ENCODE measurements around the gene FAM167B. TPM values are rescaled to one million over a fixed set of nuclear protein-coding genes. Genes with fewer than 3 reads are reported as not detected.

The FAM167B gene
- total and polyA plus RNA-seq, 4 donors: 0.47 to 9.2 (median 3.8) TPM

- Histone ChIP-seq H3K36me3 (ENCODE audit: control insufficient read depth in 4 of 4, insufficient read depth in 3 of 4, low read depth in 1 of 4, low read length in 3 of 4) (peaks cover 10 to 33% (median 27%) of the 10 kb centered on the region in 4 donors), H3K4me1 (ENCODE audit: control insufficient read depth in 4 of 4, insufficient read depth in 4 of 4, low read length in 3 of 4) (peaks cover 0 to 34% (median 20%) of the 10 kb centered on the region in 4 donors), H3K9ac (ENCODE audit: low read depth in 1 of 2, low read length in 2 of 2) (no peak overlapping the region), H3K9me3 (ENCODE audit: control insufficient read depth in 4 of 4, low read length in 3 of 4) (no peaks in the 10 kb centered on the region), H3K27ac (ENCODE audit: low read depth in 1 of 2, low read length in 2 of 2) (no peak overlapping the region), H3K27me3 (ENCODE audit: control insufficient read depth in 4 of 4, insufficient read depth in 4 of 4, low read length in 3 of 4) (no peaks in the 10 kb centered on the region), H3K4me3 (ENCODE audit: low read depth in 1 of 3, low read length in 3 of 3) (no peak overlapping the region)
- 79% methylated on average over 4 of the region's 4 CpGs for WGBS
- TF ChIP-seq NR2F2 (IDR thresholded peaks at IDR 0.05): no peak
- no peak for TF ChIP-seq FOXA1 (IDR thresholded peaks at IDR 0.05)
- TF ChIP-seq SP1 (IDR thresholded peaks at IDR 0.05): no peak
- no peak for TF ChIP-seq GABPA (IDR thresholded peaks at IDR 0.05 in 1 of 2, conservative IDR thresholded peaks at IDR 0.05 in 1 of 2)
- TF ChIP-seq YY1 (IDR thresholded peaks at IDR 0.05): no peak
- no peak for TF ChIP-seq CTCF (IDR thresholded peaks at IDR 0.05; ENCODE audit: low read depth, low read length, missing input control)
- no peak for TF ChIP-seq REST (IDR thresholded peaks at IDR 0.05)
- no peak for TF ChIP-seq ATF3 (IDR thresholded peaks at IDR 0.05)
- no peak for TF ChIP-seq MAX (IDR thresholded peaks at IDR 0.05)
- TF ChIP-seq EGR1 (IDR thresholded peaks at IDR 0.05; ENCODE audit: low read depth in 2 of 2): no peak
- TF ChIP-seq RXRA (IDR thresholded peaks at IDR 0.05): no peak
- TF ChIP-seq HNF4G (IDR thresholded peaks at IDR 0.05): no peak
- TF ChIP-seq HNF4A (conservative IDR thresholded peaks at IDR 0.05): no peak
- no peak for TF ChIP-seq TAF1 (conservative IDR thresholded peaks at IDR 0.05)
- no peak for TF ChIP-seq RAD21 (IDR thresholded peaks at IDR 0.05)
- TF ChIP-seq FOXA2 (IDR thresholded peaks at IDR 0.05): no peak
- TF ChIP-seq ZBTB33 (IDR thresholded peaks at IDR 0.05): no peak
- TF ChIP-seq JUND (IDR thresholded peaks at IDR 0.05): no peak
- no peak for DNase-seq (ENCODE audit: low spot score)
Observed at GRCh38 chr1:32199043-32199716, 47.8 kb upstream of the FAM167B start.
